Activated CD8-positive, alpha-beta memory T cell treated with anti-CD3 and anti-CD28 coated beads, Interleukin-2, amount 50 U/mL, for 4 hours (primary cell): ENCODE results near the gene HNRNPL.
"Not testable (repeated sequence)": the region's sequence is repeated elsewhere in the genome, so short reads cannot be mapped to it uniquely, and the experiment has no call there.

ENCODE experiments used
- DNase-seq: peaks from one replicate; pipeline ENCODE4 v3.0.0-alpha.2; 2020

The HNRNPL gene

GRCh38 chr19:38849860-38850435 is at the start of gene HNRNPL:
Gene HNRNPL (minus strand): TSS chr19:38849986. CDS start chr19:38849966, 20 bp downstream.
- DNase-seq, result peak; percentile 99

GRCh38 chr19:38898788-38899446 is 49.1 kb upstream of the HNRNPL start:
- DNase-seq, result no peak

DNA sequence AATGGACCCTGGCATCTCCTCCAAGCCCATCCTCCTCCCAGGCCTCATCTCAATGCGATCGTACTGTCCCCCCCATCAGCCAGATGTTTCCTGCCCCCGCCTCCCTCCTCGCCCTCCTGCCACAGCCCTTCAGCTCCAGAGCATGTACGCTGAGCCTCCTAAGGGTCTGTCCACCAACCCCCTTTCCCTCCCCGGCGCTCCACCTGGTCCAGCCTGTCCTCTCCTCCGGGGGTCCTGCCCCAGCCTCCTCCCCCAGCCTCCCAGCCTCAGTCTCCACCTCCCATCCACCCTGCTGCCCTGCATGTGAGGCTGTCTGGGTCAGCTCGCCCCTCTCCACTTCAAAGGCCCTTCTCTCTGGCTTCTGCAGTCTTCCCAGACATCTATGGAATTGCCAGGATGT is 45.2 kb upstream of the HNRNPL start:
- DNase-seq, result no peak

GRCh38 chr19:38893341-38893771 is 43.6 kb upstream of the HNRNPL start:
- DNase-seq, result no peak

DNA sequence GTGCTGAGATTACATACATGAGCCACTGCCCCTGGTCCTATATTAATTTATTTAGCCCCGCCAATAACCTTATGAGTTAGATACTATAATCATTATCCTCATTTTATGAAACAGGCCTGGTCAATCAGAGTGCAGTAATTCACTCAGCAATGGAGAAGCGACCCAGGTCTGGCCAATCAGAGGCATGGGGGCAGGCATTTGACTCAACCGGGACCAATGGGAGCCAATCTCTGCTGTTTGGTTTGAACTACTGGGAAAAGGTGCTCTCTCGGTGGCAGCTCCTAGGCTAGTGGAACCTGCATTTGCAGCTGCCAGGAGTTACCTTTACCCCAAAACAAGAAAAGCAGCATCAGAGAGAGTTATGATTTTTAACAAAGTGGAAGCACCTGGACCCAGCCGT is 43.1 kb upstream of the HNRNPL start:
- DNase-seq, result no peak

GRCh38 chr19:38891771-38892170 is 42.0 kb upstream of the HNRNPL start:
- no peak for DNase-seq

GRCh38 chr19:38890686-38891085 is 40.9 kb upstream of the HNRNPL start:
- no peak for DNase-seq

DNA sequence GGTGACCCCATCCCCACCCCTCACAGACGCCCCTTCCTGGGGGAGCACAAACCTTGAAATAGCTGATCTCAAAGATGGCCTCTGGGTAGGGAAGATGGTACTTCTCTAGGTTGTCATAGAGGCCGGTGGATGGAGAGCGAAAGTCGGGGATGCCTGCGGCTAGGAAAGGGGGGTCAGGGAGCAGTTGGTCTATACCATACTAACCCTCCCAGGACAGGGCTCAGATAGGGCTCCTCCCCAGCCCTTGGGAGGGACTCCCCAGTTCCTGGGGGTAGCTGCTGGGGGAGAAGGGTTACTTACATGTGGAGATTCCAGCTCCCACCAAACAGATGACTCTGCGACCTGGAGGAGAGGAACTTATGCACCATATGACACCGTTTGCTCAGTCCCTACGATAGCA is 40.0 kb upstream of the HNRNPL start:
- DNase-seq, result no peak

GRCh38 chr19:38888876-38889275 is 39.1 kb upstream of the HNRNPL start:
- no peak for DNase-seq

DNA sequence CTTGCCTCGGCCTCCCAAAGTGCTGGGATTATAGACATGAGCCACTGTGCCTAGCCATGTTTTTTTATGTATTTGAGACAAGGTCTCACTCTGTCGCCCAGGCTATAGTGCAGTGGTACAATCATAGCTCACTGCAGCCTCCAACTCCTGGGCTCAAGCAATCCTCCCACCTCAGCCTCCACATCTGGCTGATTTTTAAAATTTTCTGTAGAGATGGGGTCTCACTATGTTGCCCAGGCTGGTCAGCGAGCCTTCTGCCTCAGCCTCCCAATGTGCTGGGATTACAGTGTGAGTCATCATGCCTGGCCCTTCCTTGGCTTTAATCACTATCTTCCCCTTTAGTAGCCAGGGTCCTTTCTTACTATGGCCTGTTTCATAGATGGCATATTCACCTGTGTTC is 34.9 kb upstream of the HNRNPL start:
- not testable (repeated sequence) for DNase-seq

GRCh38 chr19:38883286-38883685 is 33.5 kb upstream of the HNRNPL start:
- no peak for DNase-seq

DNA sequence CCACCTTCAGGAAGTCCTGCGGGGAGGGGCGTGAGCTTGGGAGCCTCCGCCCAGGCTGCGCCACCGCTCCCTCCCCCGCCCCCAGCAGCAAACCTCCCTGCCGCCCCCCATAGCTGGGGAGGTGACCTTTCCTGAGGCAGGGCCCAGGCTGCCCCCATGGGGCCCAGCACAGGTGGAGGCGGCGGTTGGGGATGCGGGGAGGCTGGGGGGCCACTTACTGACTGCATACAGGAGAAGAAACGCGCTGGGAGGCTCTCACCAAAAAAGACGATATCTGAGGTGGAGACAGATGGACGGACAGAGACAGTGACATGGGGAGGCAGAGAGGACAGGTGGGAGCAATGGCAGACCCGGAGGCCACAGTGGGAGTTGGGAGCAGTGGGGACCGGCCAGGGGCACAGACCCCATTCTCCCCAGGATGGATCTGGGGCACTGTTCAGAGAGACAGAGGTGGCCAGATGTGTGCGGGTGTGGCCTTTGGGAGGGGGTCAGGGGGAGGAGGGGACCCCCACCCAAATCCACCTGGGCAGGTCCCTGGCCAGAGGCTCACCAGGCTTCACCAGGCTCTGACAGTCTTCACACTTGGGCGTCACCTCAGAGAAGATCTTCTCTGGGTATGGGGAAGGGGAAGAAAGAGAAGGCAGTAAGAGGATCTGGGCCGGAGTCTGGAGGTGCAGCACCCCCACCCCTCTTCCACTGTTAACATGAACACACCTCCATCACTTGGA is 31.3 kb upstream of the HNRNPL start:
- no peak for DNase-seq

- no peak for DNase-seq
These were observed 30.5 kb upstream of the HNRNPL start for GRCh38 chr19:38880076-38880881.

DNA sequence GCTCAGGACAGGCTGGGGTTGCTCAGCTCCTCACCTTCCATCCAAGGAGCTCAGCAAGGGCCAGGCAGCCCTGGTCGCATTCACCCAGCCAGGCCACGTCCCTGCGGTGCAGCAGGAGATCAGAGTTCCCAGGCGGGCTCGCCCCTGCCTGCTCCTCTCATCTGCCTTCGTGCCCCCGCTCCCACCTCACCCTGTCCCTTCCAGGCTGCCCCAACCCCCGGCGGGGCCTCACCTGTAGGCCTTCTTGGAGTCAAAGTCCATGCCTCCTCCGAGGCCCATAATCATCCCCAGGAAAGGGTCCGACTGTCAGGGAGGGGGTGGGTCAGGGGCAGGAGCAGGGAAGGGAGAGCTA is 29.6 kb upstream of the HNRNPL start:
- no peak for DNase-seq

DNA sequence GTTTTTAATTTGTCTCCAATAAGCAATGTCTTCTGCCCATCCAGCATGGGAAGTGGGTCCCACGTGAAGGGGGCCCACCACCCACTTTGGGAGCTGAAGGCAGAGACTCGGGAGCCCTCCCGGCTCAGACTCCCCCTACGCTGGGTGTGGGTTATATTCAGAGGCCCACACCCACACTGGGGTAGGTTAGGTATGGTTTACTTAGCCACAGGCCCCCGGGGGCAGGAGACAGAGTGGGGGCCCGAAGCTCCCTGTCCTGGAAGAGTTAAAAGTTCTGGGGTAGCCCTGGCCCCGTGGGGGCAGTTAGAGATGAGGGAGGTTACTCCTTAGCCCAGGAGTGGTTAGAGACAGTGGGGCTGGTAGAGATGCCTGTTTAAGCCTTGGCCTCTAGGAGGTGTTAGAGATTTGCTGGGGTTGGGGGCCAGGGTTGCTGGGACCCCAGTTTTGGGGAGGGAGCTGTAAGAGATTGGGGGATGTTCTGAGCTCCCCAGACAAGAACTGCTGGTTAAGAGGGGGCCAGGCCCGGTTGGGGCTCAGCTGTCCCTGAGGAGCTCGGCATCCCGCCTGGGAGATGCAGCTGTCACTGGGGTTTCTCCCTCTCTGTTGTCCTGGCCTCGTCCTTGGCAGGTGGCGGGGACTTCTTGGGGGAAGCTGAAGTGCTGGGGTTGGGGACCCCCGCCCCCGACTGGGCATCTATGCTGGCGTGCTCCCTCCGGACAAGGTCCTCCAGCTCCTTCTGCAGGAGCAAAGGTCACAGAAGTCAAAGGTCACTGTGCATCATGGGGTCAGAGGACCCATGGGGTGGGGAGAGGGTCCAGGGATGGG is 29.0 kb upstream of the HNRNPL start:
- no peak for DNase-seq

GRCh38 chr19:38877781-38878574 is 28.2 kb upstream of the HNRNPL start, which contains the start of gene RINL:
Gene RINL (minus strand): TSS chr19:38878275. CDS start chr19:38876742, 1,533 bp downstream.
- peak; percentile 66 for DNase-seq

GRCh38 chr19:38875656-38876395 is 26.0 kb upstream of the HNRNPL start:
- DNase-seq, result no peak

GRCh38 chr19:38873400-38873799 is 23.6 kb upstream of the HNRNPL start:
- not testable (repeated sequence) for DNase-seq

DNA sequence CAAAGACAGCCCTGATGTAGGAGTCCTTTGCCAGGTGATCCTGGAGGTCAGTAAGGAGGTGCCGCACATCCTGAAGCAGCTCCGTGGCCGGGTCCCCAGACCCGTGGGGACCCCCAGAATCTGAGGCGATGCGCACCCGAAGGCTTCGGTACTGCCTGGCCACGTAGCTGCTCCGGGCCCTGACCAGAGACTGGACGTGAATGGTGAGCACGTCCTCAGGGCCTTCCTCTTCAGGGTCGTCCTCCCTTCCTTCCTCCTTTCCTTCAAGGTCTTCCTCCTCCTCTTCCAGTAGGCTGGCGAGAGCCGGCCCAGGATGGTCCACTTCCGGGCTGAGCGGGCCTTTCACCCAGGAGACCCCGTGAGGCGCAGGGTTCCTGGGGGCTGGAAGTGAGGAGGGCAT is 20.8 kb upstream of the HNRNPL start:
- no peak for DNase-seq

GRCh38 chr19:38869836-38870607 is 20.2 kb upstream of the HNRNPL start:
- peak; percentile 96 for DNase-seq
